ENCODE results near the gene PPEF2.
A peak's percentile ranks its signal among the peaks of the same experiment; 100 is the strongest.

Gene PPEF2

GRCh38 chr4:75834095-75834771 lies 68.0 kb downstream of the PPEF2 start:
- Histone ChIP-seq H4K20me1 (ENCODE audit: insufficient read depth) (no peaks in the 10 kb centered on the region), H3K36me3 (ENCODE audit: insufficient read depth) (no peaks in the 10 kb centered on the region), H3K4me2 (no peak overlapping the region), H2AFZ (ENCODE audit: low read depth) (no peak overlapping the region), H3K27ac (no peak overlapping the region), H3K4me1 (ENCODE audit: low read depth, poor library complexity, severe bottlenecking) (peaks cover 19% of the 10 kb centered on the region), H3K79me2 (ENCODE audit: insufficient read depth, low read depth) (no peaks in the 10 kb centered on the region), H3K4me3 (IDR thresholded peaks at IDR 0.05; ENCODE audit: insufficient read depth, low read depth, low read length) (no peak overlapping the region), H3K9ac (no peak overlapping the region), H3K27me3 (ENCODE audit: insufficient read depth, low read depth) (no peaks in the 10 kb centered on the region)
- TF ChIP-seq, protein P1, sequence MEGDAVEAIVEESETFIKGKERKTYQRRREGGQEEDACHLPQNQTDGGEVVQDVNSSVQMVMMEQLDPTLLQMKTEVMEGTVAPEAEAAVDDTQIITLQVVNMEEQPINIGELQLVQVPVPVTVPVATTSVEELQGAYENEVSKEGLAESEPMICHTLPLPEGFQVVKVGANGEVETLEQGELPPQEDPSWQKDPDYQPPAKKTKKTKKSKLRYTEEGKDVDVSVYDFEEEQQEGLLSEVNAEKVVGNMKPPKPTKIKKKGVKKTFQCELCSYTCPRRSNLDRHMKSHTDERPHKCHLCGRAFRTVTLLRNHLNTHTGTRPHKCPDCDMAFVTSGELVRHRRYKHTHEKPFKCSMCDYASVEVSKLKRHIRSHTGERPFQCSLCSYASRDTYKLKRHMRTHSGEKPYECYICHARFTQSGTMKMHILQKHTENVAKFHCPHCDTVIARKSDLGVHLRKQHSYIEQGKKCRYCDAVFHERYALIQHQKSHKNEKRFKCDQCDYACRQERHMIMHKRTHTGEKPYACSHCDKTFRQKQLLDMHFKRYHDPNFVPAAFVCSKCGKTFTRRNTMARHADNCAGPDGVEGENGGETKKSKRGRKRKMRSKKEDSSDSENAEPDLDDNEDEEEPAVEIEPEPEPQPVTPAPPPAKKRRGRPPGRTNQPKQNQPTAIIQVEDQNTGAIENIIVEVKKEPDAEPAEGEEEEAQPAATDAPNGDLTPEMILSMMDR (conservative IDR thresholded peaks at IDR 0.05; ENCODE audit: low read depth, low read length) = no peak

DNA sequence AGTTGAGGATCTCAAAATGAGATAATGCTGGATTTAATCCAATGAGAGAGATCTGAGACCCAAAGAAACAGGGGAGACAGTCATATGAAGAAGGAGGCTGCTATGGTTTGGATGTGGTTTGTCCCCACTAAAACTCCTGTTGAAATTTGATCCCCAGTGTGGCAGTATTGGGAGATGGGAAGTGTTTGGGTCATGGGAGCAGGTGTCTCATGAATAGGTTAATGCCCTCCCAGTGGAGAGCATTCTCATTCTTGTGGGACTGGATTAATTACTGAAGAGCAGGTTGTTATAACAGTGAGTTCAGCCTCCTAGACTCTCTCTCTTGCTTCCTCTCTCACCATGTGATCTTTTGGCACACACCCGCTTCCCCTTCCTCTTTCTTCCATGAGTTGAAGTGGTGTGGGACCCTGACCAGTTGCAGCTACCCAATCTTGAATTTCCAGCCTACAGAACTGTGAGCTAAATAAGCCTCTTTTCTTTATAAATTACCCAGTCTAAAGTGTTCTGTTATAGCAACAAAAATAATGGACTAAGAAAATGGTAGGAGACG lies 70.3 kb downstream of the PPEF2 start:
- H3K4me3 ChIP-seq (IDR thresholded peaks at IDR 0.05; ENCODE audit: insufficient read depth, low read depth, low read length) = no peak overlapping the region
- TF ChIP-seq, protein P1 (conservative IDR thresholded peaks at IDR 0.05; ENCODE audit: low read depth, low read length) = no peak
- no peaks in the 10 kb centered on the region for H3K79me2 ChIP-seq (ENCODE audit: insufficient read depth, low read depth)
- H3K9ac ChIP-seq = no peak overlapping the region
- no peaks in the 10 kb centered on the region for H4K20me1 ChIP-seq (ENCODE audit: insufficient read depth)
- H3K4me1 ChIP-seq (ENCODE audit: low read depth, poor library complexity, severe bottlenecking) = peaks cover 19% of the 10 kb centered on the region
- H3K27me3 ChIP-seq (ENCODE audit: insufficient read depth, low read depth) = no peaks in the 10 kb centered on the region
- no peak overlapping the region for H3K27ac ChIP-seq
- H3K4me2 ChIP-seq = peak overlapping the region; percentile 6; the same call in 1 of the 2 replicates
- H2AFZ ChIP-seq (ENCODE audit: low read depth) = no peak overlapping the region
- no peaks in the 10 kb centered on the region for H3K36me3 ChIP-seq (ENCODE audit: insufficient read depth)

DNA sequence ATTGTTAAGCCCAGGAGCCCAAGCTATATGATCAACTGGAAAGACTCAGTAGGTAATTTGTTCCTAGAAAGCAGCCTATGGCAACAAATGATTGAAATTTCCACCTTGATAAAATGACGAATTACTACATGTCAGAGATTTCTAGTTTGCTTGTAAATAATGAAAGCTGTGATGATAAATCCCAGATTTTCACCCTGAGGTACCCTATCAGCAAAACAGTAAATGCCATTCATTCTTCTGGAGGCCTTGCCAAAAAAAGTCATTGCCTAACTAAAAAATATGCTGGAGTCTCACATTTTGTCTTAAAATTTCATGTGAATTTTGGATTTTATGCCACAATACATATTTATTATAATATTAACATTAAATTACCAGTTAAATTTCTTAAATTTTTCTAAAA lies 71.3 kb downstream of the PPEF2 start:
- Histone ChIP-seq H3K79me2 (ENCODE audit: insufficient read depth, low read depth) (no peaks in the 10 kb centered on the region), H3K4me1 (ENCODE audit: low read depth, poor library complexity, severe bottlenecking) (peaks cover 19% of the 10 kb centered on the region), H4K20me1 (ENCODE audit: insufficient read depth) (no peaks in the 10 kb centered on the region), H3K27ac (no peak overlapping the region), H2AFZ (ENCODE audit: low read depth) (no peak overlapping the region), H3K9ac (no peak overlapping the region), H3K4me3 (IDR thresholded peaks at IDR 0.05; ENCODE audit: insufficient read depth, low read depth, low read length) (no peak overlapping the region), H3K27me3 (ENCODE audit: insufficient read depth, low read depth) (no peaks in the 10 kb centered on the region), H3K36me3 (ENCODE audit: insufficient read depth) (no peaks in the 10 kb centered on the region), H3K4me2 (no peak overlapping the region)
- TF ChIP-seq, protein P1 (conservative IDR thresholded peaks at IDR 0.05; ENCODE audit: low read depth, low read length) = no peak

GRCh38 chr4:75823812-75824211 lies 78.4 kb downstream of the PPEF2 start:
- TF ChIP-seq, protein P1 (conservative IDR thresholded peaks at IDR 0.05; ENCODE audit: low read depth, low read length) = no peak
- H2AFZ ChIP-seq (ENCODE audit: low read depth) = no peak overlapping the region
- H4K20me1 ChIP-seq (ENCODE audit: insufficient read depth) = no peaks in the 10 kb centered on the region
- H3K4me3 ChIP-seq (IDR thresholded peaks at IDR 0.05; ENCODE audit: insufficient read depth, low read depth, low read length) = no peak overlapping the region
- H3K27me3 ChIP-seq (ENCODE audit: insufficient read depth, low read depth) = no peaks in the 10 kb centered on the region
- no peaks in the 10 kb centered on the region for H3K4me1 ChIP-seq (ENCODE audit: low read depth, poor library complexity, severe bottlenecking)
- H3K36me3 ChIP-seq (ENCODE audit: insufficient read depth) = no peaks in the 10 kb centered on the region
- no peaks in the 10 kb centered on the region for H3K79me2 ChIP-seq (ENCODE audit: insufficient read depth, low read depth)
- no peak overlapping the region for H3K9ac ChIP-seq
- H3K4me2 ChIP-seq = no peak overlapping the region
- H3K27ac ChIP-seq = no peak overlapping the region

Measured in KMS-11 (cell line).